A549 (cell line): ENCODE measurements around the gene ARID1B. TPM values are rescaled to one million over a fixed set of nuclear protein-coding genes. Genes with fewer than 3 reads are reported as not detected.

Source experiments
- ATAC-seq, 2 experiments: fragments of 200-7000 bp in 1 of 2; fragments of >200 bp in 1 of 2; cut with Nextera tagmentation in 1 of 2; cut with Tn5 transposase in 1 of 2; 3 replicates each; pipeline versions ENCODE4 v1.8.0 to v1.9.1; 2018 to 2020; ENCODE audit warnings: mild to moderate bottlenecking in 1 of 2, moderate library complexity in 1 of 2
- CTCF ChIA-PET: fragments of 300-600 bp; sonication (Branson Sonifier 250); formaldehyde crosslinking; extraction: SDS; loops from one replicate; lab custom pipeline; 2021; ENCODE audit warnings: antibody characterized with exemption, inconsistent platforms; lab: Yijun Ruan, JAX
- POLR2A ChIA-PET: fragments of 350-600 bp; formaldehyde crosslinking; extraction: SDS; loops from one replicate; lab custom pipeline; 2021; ENCODE audit warnings: antibody characterized with exemption, inconsistent platforms; lab: Yijun Ruan, JAX
- DNase-seq, 2 experiments: peaks; one replicate each; pipeline versions ENCODE4 v3.0.0 to v3.0.0-alpha.2; 2011 to 2016; ENCODE audit warnings: low read depth in 1 of 2, low spot score in 1 of 2
- FAIRE-seq: peaks from 2 replicates; lab custom pipeline; 2011; peaks lifted over from hg19 to GRCh38; lab: Jason Lieb, UNC
- H3K27ac ChIP-seq, 2 experiments: fragments of >200 bp; sonication (Bioruptor Twin); formaldehyde crosslinking; 3 replicates each; pipeline ENCODE4 v1.5.1; 2016 to 2017
- H3K4me1 ChIP-seq: fragments of >200 bp; sonication (Bioruptor Twin); formaldehyde crosslinking; 3 replicates; pipeline ENCODE4 v1.6.1; 2016
- H3K4me2 ChIP-seq: fragments of >200 bp; sonication (Bioruptor Twin); formaldehyde crosslinking; 3 replicates; pipeline ENCODE4 v1.6.1; 2016
- H3K4me3 ChIP-seq: fragments of >200 bp; sonication (Bioruptor Twin); formaldehyde crosslinking; 3 replicates; pipeline ENCODE4 v1.5.1; 2016
- H3K9me3 ChIP-seq: fragments of >200 bp; sonication (Bioruptor Twin); formaldehyde crosslinking; 3 replicates; pipeline ENCODE4 v1.6.1; 2016
- ESRRA ChIP-seq: fragments of 150-350 bp; IDR thresholded peaks from 2 replicates; pipeline ENCODE4 v1.6.1; 2014; ENCODE audit warnings: mild to moderate bottlenecking, low read length, borderline replicate concordance
- FOSL2 ChIP-seq, 2 experiments: fragments of 450-650 bp in 1 of 2; fragments of >200 bp in 1 of 2; sonication (Bioruptor Twin) in 1 of 2; formaldehyde crosslinking; IDR thresholded peaks; 2 replicates each; pipeline versions ENCODE4 v1.5.0 to v1.6.1; 2016 to 2020; ENCODE audit warnings: mild to moderate bottlenecking in 1 of 2, moderate library complexity in 1 of 2
- HDAC2 ChIP-seq: fragments of 200-600 bp; sonication (generic); IDR thresholded peaks from 2 replicates; pipeline ENCODE4 v1.6.1; 2016
- HEYL ChIP-seq: fragments of 250-450 bp; sonication (Bioruptor Pico); IDR thresholded peaks from 2 replicates; pipeline ENCODE4 v1.8.0; 2021; ENCODE audit warnings: mild to moderate bottlenecking, moderate library complexity
- HOXB13 ChIP-seq: fragments of 250-450 bp; sonication (Bioruptor Pico); IDR thresholded peaks from 2 replicates; pipeline ENCODE4 v1.5.0; 2020; ENCODE audit warnings: low read depth, mild to moderate bottlenecking, moderate library complexity
- HOXB5 ChIP-seq: fragments of 250-450 bp; sonication (Bioruptor Pico); IDR thresholded peaks from 2 replicates; pipeline ENCODE4 v1.5.0; 2020; ENCODE audit warnings: mild to moderate bottlenecking, moderate library complexity
- JUNB ChIP-seq: fragments of >200 bp; sonication (Bioruptor Twin); formaldehyde crosslinking; IDR thresholded peaks from 2 replicates; pipeline ENCODE4 v1.6.1; 2016
- MYC ChIP-seq: IDR thresholded peaks from 2 replicates; pipeline ENCODE4 v1.6.1; 2012; ENCODE audit warnings: mild to moderate bottlenecking, inconsistent platforms, low read length, improper control_type of control experiment, borderline replicate concordance
- NFE2L2 ChIP-seq: fragments of 150-350 bp; conservative IDR thresholded peaks from 2 replicates; pipeline ENCODE4 v1.6.1; 2014; ENCODE audit warnings: low read length
- NPAS2 ChIP-seq: fragments of 250-450 bp; sonication (Bioruptor Pico); IDR thresholded peaks from 2 replicates; pipeline ENCODE4 v1.8.0; 2022; ENCODE audit warnings: mild to moderate bottlenecking, moderate library complexity, borderline replicate concordance
- NR3C1 ChIP-seq: fragments of >200 bp; sonication (Bioruptor Twin); formaldehyde crosslinking; IDR thresholded peaks from 3 replicates; pipeline ENCODE4 v1.6.1; 2017
- POLR2A ChIP-seq: IDR thresholded peaks from 2 replicates; pipeline ENCODE4 v1.6.1; 2012; ENCODE audit warnings: mild to moderate bottlenecking, low read length
- RAD21 ChIP-seq, 2 experiments: fragments of >200 bp in 1 of 2; sonication (Bioruptor Twin) in 1 of 2; formaldehyde crosslinking in 1 of 2; IDR thresholded peaks in 1 of 2; conservative IDR thresholded peaks in 1 of 2; 2 replicates in 1 of 2; 3 replicates in 1 of 2; pipeline ENCODE4 v1.6.1; 2012 to 2018; ENCODE audit warnings: inconsistent platforms in 1 of 2
- RCOR1 ChIP-seq: fragments of 150-350 bp; IDR thresholded peaks from 2 replicates; pipeline ENCODE4 v1.6.1; 2014; ENCODE audit warnings: antibody characterized with exemption, low read length, low read depth
- SMC3 ChIP-seq: fragments of >200 bp; sonication (Bioruptor Twin); formaldehyde crosslinking; IDR thresholded peaks from 3 replicates; pipeline ENCODE4 v1.6.1; 2018; ENCODE audit warnings: inconsistent platforms
- SREBF2 ChIP-seq: fragments of 450-650 bp; IDR thresholded peaks from 2 replicates; pipeline ENCODE4 v1.6.1; 2014; ENCODE audit warnings: mild to moderate bottlenecking, moderate library complexity
- WGBS: methylation state at CpG from one replicate; pipeline ENCODE4 v1.1.6; 2017; ENCODE audit errors: missing lambda C conversion rate; 5-methylcytosine and 5-hydroxymethylcytosine counted together
- polyA plus RNA-seq, 4 experiments: library from polyadenylated mRNA; depleted of rRNA in 3 of 4; stranded (reverse); fragments of >200 nt; fragmentation: RNase III in 1 of 4; extraction: RNeasy Plus Mini Kit Qiagen cat#74134 plus additional on column Dnase treatment in 1 of 4; gene quantifications; 2 replicates in 3 of 4; 3 replicates in 1 of 4; pipeline ENCODE4 v1.2.3, GENCODE V29; 2011 to 2017
- TF ChIP-seq, protein P1 (sequence below): fragments of 250-450 bp; sonication (Bioruptor Pico); IDR thresholded peaks from 2 replicates; pipeline ENCODE4 v1.5.0; 2020; ENCODE audit warnings: low read depth, mild to moderate bottlenecking, moderate library complexity
- TF ChIP-seq, protein P2 (sequence below): IDR thresholded peaks from 2 replicates; pipeline ENCODE4 v1.6.1; 2012; ENCODE audit warnings: low read depth, borderline replicate concordance
- TF ChIP-seq, protein P3 (sequence below): fragments of 250-450 bp; sonication (Bioruptor Pico); IDR thresholded peaks from 2 replicates; pipeline ENCODE4 v1.5.0; 2021; ENCODE audit warnings: mild to moderate bottlenecking, moderate library complexity, borderline replicate concordance
- TF ChIP-seq, protein P4 (sequence below): fragments of >200 bp; sonication (Bioruptor Twin); formaldehyde crosslinking; IDR thresholded peaks from 3 replicates; pipeline ENCODE4 v1.5.1; 2016
- TF ChIP-seq, protein P5 (sequence below): fragments of 200-600 bp; sonication (generic); IDR thresholded peaks from 2 replicates; pipeline ENCODE4 v1.6.1; 2016; ENCODE audit warnings: antibody characterized with exemption, mild to moderate bottlenecking, moderate library complexity

ARID1B gene
- polyA plus RNA-seq, 2 of the 4 experiments (the other 2 are of a cell fraction): 13.5 to 16.3 TPM

DNA sequence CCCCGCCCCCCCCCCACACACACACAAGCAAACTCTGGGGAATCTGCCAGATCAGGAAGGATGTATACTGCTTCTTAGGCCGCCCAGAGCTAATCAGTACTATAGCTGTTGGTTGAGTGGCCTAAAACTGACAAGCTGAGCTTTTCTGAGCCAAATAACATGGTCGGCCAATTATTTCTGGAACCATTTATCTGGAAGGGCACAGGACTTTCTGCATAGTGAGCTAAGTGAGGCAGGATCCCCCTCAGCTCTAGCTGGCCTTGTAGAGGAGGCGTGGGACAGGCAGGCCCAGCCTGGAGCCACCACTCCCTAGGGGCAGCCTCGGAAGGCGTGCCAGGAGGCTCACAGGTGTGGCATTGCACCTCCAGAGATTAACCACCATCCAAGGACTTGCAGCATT is 346.1 kb downstream of the ARID1B start:
- no peak overlapping the region for H3K4me2 ChIP-seq
- ATAC-seq: no peak
- CTCF ChIA-PET: interaction anchor here (0.8 to 1.2 kb wide), 2 partner anchors 61 to 88 kb away, joined by 3 read pairs; no protein-coding TSS in a partner anchor

DNA sequence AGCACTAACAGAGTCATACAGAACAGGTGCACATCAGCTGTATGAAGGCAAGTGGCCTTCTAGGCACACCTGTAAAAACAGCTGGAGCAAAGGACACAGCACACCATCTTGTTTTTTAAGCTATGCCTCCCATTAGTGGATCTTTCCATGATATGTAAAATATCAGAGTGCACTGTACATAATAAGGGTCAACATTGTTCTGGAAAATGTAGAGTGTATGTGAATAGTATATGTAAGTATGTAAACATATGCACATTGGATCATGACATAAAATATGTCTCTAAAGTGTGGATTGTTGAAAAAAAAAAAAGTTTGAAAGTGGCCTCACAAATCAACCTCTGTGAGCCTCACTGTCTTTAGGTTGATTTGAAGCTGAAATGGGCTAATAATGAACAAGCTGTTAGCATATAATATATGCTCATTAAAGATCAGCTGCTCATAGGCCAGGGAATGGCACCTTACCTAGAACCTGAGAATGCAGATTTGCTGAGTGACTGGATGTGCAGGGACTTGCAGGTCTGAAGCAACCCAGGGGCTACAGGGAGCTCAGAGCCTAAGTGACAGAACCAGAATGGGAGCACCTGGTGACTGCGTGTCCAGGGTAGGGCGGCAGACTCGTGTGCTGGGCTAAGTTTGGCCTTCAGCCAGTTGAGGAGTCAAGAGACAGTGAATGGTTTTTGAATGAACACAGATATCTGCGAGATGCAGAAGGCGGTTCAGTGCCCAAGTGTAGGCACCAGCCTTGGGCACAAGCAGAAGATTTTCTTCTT is 347.5 kb downstream of the ARID1B start:
- H3K27ac ChIP-seq: no peak overlapping the region
- H3K4me2 ChIP-seq: no peak overlapping the region
- 90% methylated on average over 5 of the region's 5 CpGs for WGBS
- FAIRE-seq (no peak), DNase-seq (no peak), ATAC-seq (no peak)
- H3K4me1 ChIP-seq: no peaks in the 10 kb centered on the region
- no peak overlapping the region for H3K4me3 ChIP-seq
- no peak for TF ChIP-seq SMC3
- TF ChIP-seq RAD21 (conservative IDR thresholded peaks at IDR 0.05 in 1 of 2, IDR thresholded peaks at IDR 0.05 in 1 of 2): no peak
- no peak for TF ChIP-seq JUNB
- no peak for TF ChIP-seq NPAS2 (CRISPR knock-in tag)
- TF ChIP-seq NR3C1: no peak
- TF ChIP-seq POLR2A: no peak
- TF ChIP-seq, protein P1, sequence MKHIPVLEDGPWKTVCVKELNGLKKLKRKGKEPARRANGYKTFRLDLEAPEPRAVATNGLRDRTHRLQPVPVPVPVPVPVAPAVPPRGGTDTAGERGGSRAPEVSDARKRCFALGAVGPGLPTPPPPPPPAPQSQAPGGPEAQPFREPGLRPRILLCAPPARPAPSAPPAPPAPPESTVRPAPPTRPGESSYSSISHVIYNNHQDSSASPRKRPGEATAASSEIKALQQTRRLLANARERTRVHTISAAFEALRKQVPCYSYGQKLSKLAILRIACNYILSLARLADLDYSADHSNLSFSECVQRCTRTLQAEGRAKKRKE (CRISPR knock-in tag): no peak
- no peak for TF ChIP-seq HOXB5 (CRISPR knock-in tag)
- TF ChIP-seq, protein P2, sequence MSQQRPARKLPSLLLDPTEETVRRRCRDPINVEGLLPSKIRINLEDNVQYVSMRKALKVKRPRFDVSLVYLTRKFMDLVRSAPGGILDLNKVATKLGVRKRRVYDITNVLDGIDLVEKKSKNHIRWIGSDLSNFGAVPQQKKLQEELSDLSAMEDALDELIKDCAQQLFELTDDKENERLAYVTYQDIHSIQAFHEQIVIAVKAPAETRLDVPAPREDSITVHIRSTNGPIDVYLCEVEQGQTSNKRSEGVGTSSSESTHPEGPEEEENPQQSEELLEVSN: no peak
- no peaks in the 10 kb centered on the region for H3K9me3 ChIP-seq
- POLR2A ChIA-PET: no interaction called here
- CTCF ChIA-PET: interaction anchor here (0.6 to 1.5 kb wide), 4 partner anchors 60 to 779 kb away, joined by 3 to 5 read pairs (median 4); no protein-coding TSS in a partner anchor

More for the DNA sequence above, 346.1 kb downstream of the ARID1B start:
- Histone ChIP-seq H3K4me3 (no peak overlapping the region), H3K4me1 (no peaks in the 10 kb centered on the region), H3K27ac (no peak overlapping the region), H3K9me3 (no peaks in the 10 kb centered on the region)
- 90% methylated on average over 5 of the region's 6 CpGs for WGBS
- DNase-seq: no peak
- POLR2A ChIA-PET: no interaction called here
- TF ChIP-seq HDAC2: no peak
- no peak for FAIRE-seq

DNA sequence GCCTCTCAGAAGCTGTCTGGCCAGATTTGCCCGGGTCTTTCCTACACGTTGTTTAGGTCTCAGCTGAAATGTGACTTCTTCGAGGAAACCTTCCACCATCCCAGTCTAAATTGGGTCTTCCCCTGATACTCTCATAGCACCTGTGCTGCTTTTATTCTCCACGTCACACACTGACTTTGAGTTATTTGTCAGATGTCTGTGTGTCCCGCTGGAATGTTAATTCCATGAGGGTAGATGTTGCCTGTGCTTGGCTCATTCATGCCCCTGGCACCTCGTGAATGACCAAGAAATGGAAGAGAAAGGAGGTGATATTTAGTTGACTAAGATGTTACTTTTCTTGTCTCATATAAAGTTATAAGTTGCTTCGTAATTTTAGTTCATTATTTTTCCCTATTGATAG is 348.4 kb downstream of the ARID1B start:
- no peak overlapping the region for H3K27ac ChIP-seq
- H3K4me3 ChIP-seq: no peak overlapping the region
- 85% methylated on average over 7 of the region's 7 CpGs for WGBS
- ATAC-seq (no peak), DNase-seq (no peak), FAIRE-seq (no peak)
- CTCF ChIA-PET: interaction anchor here (1.1 to 1.5 kb wide), 2 partner anchors 59 to 85 kb away, joined by 3 to 5 read pairs; no protein-coding TSS in a partner anchor
- POLR2A ChIA-PET: no interaction called here
- H3K9me3 ChIP-seq: no peaks in the 10 kb centered on the region
- H3K4me2 ChIP-seq: no peak overlapping the region
- H3K4me1 ChIP-seq: no peaks in the 10 kb centered on the region
- TF ChIP-seq, protein P3, sequence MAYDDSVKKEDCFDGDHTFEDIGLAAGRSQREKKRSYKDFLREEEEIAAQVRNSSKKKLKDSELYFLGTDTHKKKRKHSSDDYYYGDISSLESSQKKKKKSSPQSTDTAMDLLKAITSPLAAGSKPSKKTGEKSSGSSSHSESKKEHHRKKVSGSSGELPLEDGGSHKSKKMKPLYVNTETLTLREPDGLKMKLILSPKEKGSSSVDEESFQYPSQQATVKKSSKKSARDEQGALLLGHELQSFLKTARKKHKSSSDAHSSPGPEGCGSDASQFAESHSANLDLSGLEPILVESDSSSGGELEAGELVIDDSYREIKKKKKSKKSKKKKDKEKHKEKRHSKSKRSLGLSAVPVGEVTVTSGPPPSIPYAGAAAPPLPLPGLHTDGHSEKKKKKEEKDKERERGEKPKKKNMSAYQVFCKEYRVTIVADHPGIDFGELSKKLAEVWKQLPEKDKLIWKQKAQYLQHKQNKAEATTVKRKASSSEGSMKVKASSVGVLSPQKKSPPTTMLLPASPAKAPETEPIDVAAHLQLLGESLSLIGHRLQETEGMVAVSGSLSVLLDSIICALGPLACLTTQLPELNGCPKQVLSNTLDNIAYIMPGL (CRISPR knock-in tag): no peak
- TF ChIP-seq, protein P4, sequence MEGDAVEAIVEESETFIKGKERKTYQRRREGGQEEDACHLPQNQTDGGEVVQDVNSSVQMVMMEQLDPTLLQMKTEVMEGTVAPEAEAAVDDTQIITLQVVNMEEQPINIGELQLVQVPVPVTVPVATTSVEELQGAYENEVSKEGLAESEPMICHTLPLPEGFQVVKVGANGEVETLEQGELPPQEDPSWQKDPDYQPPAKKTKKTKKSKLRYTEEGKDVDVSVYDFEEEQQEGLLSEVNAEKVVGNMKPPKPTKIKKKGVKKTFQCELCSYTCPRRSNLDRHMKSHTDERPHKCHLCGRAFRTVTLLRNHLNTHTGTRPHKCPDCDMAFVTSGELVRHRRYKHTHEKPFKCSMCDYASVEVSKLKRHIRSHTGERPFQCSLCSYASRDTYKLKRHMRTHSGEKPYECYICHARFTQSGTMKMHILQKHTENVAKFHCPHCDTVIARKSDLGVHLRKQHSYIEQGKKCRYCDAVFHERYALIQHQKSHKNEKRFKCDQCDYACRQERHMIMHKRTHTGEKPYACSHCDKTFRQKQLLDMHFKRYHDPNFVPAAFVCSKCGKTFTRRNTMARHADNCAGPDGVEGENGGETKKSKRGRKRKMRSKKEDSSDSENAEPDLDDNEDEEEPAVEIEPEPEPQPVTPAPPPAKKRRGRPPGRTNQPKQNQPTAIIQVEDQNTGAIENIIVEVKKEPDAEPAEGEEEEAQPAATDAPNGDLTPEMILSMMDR: no peak
- TF ChIP-seq HOXB13 (CRISPR knock-in tag) (no peak), HEYL (CRISPR knock-in tag) (no peak), ESRRA (no peak), FOSL2 (IDR thresholded peaks at IDR 0.05) (no peak), FOSL2 (CRISPR knock-in tag; IDR thresholded peaks at IDR 0.05) (no peak), MYC (no peak), SREBF2 (no peak), NFE2L2 (no peak), RCOR1 (no peak), SMC3 (no peak)
- TF ChIP-seq, protein P5, sequence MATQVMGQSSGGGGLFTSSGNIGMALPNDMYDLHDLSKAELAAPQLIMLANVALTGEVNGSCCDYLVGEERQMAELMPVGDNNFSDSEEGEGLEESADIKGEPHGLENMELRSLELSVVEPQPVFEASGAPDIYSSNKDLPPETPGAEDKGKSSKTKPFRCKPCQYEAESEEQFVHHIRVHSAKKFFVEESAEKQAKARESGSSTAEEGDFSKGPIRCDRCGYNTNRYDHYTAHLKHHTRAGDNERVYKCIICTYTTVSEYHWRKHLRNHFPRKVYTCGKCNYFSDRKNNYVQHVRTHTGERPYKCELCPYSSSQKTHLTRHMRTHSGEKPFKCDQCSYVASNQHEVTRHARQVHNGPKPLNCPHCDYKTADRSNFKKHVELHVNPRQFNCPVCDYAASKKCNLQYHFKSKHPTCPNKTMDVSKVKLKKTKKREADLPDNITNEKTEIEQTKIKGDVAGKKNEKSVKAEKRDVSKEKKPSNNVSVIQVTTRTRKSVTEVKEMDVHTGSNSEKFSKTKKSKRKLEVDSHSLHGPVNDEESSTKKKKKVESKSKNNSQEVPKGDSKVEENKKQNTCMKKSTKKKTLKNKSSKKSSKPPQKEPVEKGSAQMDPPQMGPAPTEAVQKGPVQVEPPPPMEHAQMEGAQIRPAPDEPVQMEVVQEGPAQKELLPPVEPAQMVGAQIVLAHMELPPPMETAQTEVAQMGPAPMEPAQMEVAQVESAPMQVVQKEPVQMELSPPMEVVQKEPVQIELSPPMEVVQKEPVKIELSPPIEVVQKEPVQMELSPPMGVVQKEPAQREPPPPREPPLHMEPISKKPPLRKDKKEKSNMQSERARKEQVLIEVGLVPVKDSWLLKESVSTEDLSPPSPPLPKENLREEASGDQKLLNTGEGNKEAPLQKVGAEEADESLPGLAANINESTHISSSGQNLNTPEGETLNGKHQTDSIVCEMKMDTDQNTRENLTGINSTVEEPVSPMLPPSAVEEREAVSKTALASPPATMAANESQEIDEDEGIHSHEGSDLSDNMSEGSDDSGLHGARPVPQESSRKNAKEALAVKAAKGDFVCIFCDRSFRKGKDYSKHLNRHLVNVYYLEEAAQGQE: no peak
